ENCODE data around the gene INTS14.
A peak's percentile ranks its signal among the peaks of the same experiment; 100 is the strongest.

- TF ChIP-seq MYNN (IDR thresholded peaks at IDR 0.05) = no peak
- no peak for TF ChIP-seq MYNN (CRISPR knock-in tag; IDR thresholded peaks at IDR 0.05)
- no peak for TF ChIP-seq SMAD4 (CRISPR knock-in tag; conservative IDR thresholded peaks at IDR 0.05)
- TF ChIP-seq PREB (CRISPR knock-in tag; IDR thresholded peaks at IDR 0.05) = no peak
- TF ChIP-seq GTF2A2 (tag; IDR thresholded peaks at IDR 0.05) = no peak
- TF ChIP-seq FOS (IDR thresholded peaks at IDR 0.05; ENCODE audit: extremely low read depth, insufficient read length) = no peak
- no peak for TF ChIP-seq ZC3H11A (IDR thresholded peaks at IDR 0.05; ENCODE audit: low read depth, low read length)
- no peak for TF ChIP-seq CTCF (IDR thresholded peaks at IDR 0.05 in 2 of 3, conservative IDR thresholded peaks at IDR 0.05 in 1 of 3; ENCODE audit: insufficient read depth in 2 of 3, low read depth in 1 of 3, low read length in 3 of 3)
- peak; percentile 66 for TF ChIP-seq POLR2A (conservative IDR thresholded peaks at IDR 0.05)
- TF ChIP-seq NKRF (IDR thresholded peaks at IDR 0.05; ENCODE audit: borderline replicate concordance) = no peak
Measured at GRCh38 chr15:65578904-65579728, 31.8 kb downstream of the INTS14 start.
